Aorta (tissue), 5 donors: ENCODE data around the gene DEFB129. TPM values are rescaled to one million over a fixed set of nuclear protein-coding genes. Genes with fewer than 3 reads are reported as not detected.

Experiments
- ATAC-seq: fragments of 200-7000 bp; cut with Tn5 transposase; one replicate; pipeline ENCODE4 v1.9.1; 2022; ENCODE audit warnings: moderate library complexity; ENCODE audit not compliant: low FRiP score
- DNase-seq, 2 donors: peaks; one replicate each; pipeline ENCODE4 v3.0.0-alpha.2; 2020
- H3K27ac ChIP-seq, 2 donors: one replicate each; pipeline ENCODE4 v1.5.1; 2013; ENCODE audit warnings: low read length in 2 of 2, mild to moderate bottlenecking in 2 of 2, moderate library complexity in 2 of 2, control low read depth in 1 of 2, inconsistent platforms in 1 of 2, low read depth in 1 of 2
- H3K27me3 ChIP-seq, 2 donors: one replicate each; pipeline ENCODE4 v1.6.1; 2013; ENCODE audit warnings: control low read depth in 1 of 2, low read length in 1 of 2, mild to moderate bottlenecking in 1 of 2, moderate library complexity in 1 of 2; ENCODE audit not compliant: insufficient read depth in 2 of 2, control insufficient read depth in 1 of 2
- H3K36me3 ChIP-seq, 2 donors: one replicate each; pipeline ENCODE4 v1.6.1; 2013; ENCODE audit warnings: control low read depth in 1 of 2, low read length in 1 of 2, mild to moderate bottlenecking in 1 of 2; ENCODE audit not compliant: insufficient read depth in 2 of 2, control insufficient read depth in 1 of 2
- H3K4me1 ChIP-seq, 2 donors: one replicate each; pipeline ENCODE4 v1.6.1; 2013; ENCODE audit warnings: low read length in 2 of 2, control low read depth in 1 of 2, mild to moderate bottlenecking in 1 of 2, moderate library complexity in 1 of 2; ENCODE audit not compliant: insufficient read depth in 2 of 2, control insufficient read depth in 1 of 2
- H3K4me3 ChIP-seq, 2 donors: one replicate each; pipeline ENCODE4 v1.5.1; 2013; ENCODE audit warnings: low read length in 2 of 2, control low read depth in 1 of 2, mild to moderate bottlenecking in 1 of 2
- H3K9me3 ChIP-seq: one replicate; pipeline ENCODE4 v1.6.1; 2013; ENCODE audit warnings: mild to moderate bottlenecking, low read length; ENCODE audit not compliant: control insufficient read depth
- WGBS, 2 donors: extraction: QIAGEN DNeasy Blood & Tissue Kit; methylation state at CpG; one replicate each; pipeline ENCODE4 v1.1.7; 2013; 5-methylcytosine and 5-hydroxymethylcytosine counted together
- intact Hi-C, 2 donors: fragments of 100-400 bp; cut with DNase I; formaldehyde crosslinking; loops; one replicate each; pipeline versions ENCODE4 v1.14.2 to v1.15.0; 2022
- polyA plus RNA-seq, 2 donors: library from polyadenylated mRNA; stranded (reverse); fragments of 200-250 nt; gene quantifications; one replicate each; pipeline ENCODE4 v1.2.3, GENCODE V29; 2013
- total RNA-seq, 2 donors: library from RNA; stranded (reverse); fragmentation: NEBNext Ultra II Directional; extraction: Animal tissue kit (Norgen Biotek cat#: 25700); gene quantifications; one replicate each; pipeline ENCODE4 v1.2.1, GENCODE V29; 2021
- donor health status: healthy with polysubstance abuse.
- donor health status: Bipolar disorder and iron deficiency.
- donor health status: DM: no; HTN: no; CAD: no.
- donor health status: DM: no; HTN: no; CAD: no.
- donor health status: DM: yes; HTN: yes; CAD: no.

DEFB129 gene
- total and polyA plus RNA-seq, 4 donors, result not detected

GRCh38 chr20:275791-276190 is 48.7 kb downstream of the DEFB129 start:
- intact Hi-C loops, result no loop called here
- 79 to 85% methylated on average over 7 of the region's 7 CpGs for WGBS, 2 donors
- H3K4me1 ChIP-seq, result no peaks in the 10 kb centered on the region
- DNase-seq (no peak), ATAC-seq (no peak)
- no peak overlapping the region for H3K4me3 ChIP-seq
- H3K9me3 ChIP-seq, result no peaks in the 10 kb centered on the region
- H3K27me3 ChIP-seq, result no peaks in the 10 kb centered on the region
- no peak overlapping the region for H3K27ac ChIP-seq
- peaks cover 0 to 3% of the 10 kb centered on the region in 2 donors for H3K36me3 ChIP-seq

- no peak overlapping the region for H3K4me3 ChIP-seq
- intact Hi-C loops, result no loop called here
- no peak overlapping the region for H3K27ac ChIP-seq
- no peaks in the 10 kb centered on the region for H3K27me3 ChIP-seq
- H3K36me3 ChIP-seq, result peaks cover 0 to 3% of the 10 kb centered on the region in 2 donors
- WGBS, 2 donors, result 95 to 96% methylated on average over 12 of the region's 12 CpGs
- no peaks in the 10 kb centered on the region for H3K4me1 ChIP-seq
- ATAC-seq (no peak), DNase-seq (peak in 1 of 2 donors; percentile 44)
- no peaks in the 10 kb centered on the region for H3K9me3 ChIP-seq
Measured at GRCh38 chr20:276620-277495, 49.8 kb downstream of the DEFB129 start.

DNA sequence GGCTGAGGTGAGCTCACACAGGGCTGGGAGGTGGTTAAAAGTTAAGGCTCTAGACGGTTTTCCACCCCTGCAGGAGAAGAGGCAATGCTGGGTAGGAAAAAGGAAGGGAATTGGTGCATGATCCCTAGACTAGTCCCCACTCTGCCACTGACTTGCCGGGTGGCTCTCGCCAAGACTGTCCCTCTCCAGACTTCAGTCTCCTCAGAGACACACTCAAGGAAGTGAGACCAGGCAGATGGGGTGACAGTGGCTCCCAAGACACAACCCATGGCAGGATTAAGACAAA is 50.4 kb downstream of the DEFB129 start:
- H3K4me3 ChIP-seq, result no peak overlapping the region
- WGBS, 2 donors, result 19 to 20% methylated on average over 3 of the region's 3 CpGs
- no peaks in the 10 kb centered on the region for H3K9me3 ChIP-seq
- ATAC-seq, result no peak
- intact Hi-C loops, result no loop called here
- H3K27ac ChIP-seq, result no peak overlapping the region
- no peaks in the 10 kb centered on the region for H3K27me3 ChIP-seq
- H3K4me1 ChIP-seq, result no peaks in the 10 kb centered on the region
- no peak for DNase-seq
- peaks cover 0 to 3% of the 10 kb centered on the region in 2 donors for H3K36me3 ChIP-seq

DNA sequence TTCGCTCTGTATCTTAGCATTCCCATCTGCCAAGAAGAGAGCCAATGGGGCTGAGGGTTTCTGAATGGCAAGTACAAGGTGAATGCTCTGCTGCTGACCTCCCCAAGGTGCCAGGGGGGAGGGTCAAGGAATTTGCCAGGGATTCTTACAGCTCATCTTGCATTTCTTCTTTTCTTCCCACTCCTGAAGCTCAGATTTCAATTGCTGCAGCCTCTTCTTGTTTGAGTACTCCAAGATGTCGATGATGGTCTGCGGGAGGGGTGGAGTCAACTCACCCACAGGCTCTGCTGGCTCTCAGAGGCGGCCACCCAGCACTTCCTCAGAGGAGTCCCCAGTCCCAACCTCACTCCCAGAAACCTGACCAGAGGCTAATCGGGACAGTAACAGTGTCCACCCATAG is 51.1 kb downstream of the DEFB129 start:
- Histone ChIP-seq H3K36me3 (peaks cover 0 to 3% of the 10 kb centered on the region in 2 donors), H3K4me3 (no peak overlapping the region), H3K4me1 (no peaks in the 10 kb centered on the region), H3K27ac (no peak overlapping the region), H3K27me3 (no peaks in the 10 kb centered on the region), H3K9me3 (no peaks in the 10 kb centered on the region)
- DNase-seq (no peak), ATAC-seq (no peak)
- intact Hi-C loops, result no loop called here
- WGBS, 2 donors, result 86 to 95% methylated on average over 5 of the region's 5 CpGs

DNA sequence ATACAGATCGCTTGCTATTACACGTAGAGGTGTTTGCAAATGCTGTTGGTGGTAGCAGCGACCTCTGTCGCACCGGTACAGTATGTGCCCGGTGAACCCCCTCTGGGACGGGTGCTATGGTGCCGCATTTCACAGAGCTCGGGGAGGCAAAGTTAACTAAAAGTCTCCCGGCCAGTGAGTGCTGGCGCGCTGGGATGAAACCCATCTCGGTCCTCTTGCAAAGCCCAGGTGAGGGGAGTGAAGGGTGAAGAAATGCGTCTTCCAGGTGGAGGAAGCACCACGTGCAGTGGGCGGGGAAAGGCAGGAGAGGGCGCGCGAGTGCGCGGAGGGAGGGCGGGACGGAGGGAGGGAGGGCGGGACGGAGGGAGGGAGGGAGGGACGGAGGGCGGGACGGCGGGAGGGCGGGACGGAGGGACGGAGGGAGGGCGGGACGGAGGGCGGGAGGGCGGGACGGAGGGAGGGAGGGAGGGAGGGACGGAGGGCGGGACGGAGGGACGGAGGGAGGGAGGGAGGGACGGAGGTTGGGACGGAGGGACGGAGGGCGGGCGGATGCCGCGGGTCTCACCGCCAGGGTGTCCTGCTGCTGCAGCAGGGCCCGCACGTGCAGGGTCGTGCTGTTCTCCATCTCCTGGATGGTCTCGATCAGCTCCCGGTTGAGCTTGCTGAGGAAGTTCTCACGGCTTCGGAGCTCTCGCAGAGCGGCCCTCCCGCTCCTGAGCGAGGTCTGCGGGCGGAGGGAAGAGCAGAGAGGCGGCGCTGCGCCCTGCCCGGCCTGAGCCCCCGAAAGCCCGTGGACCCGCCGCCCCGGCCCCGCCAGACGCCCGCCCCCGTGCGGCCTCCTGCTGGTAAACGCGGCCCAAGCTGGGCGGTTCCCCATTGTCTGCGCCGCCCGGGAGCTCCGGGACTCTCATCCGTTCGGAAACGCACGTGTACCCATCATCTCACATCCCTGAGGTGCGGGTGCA is 51.8 kb downstream of the DEFB129 start:
- 52 to 58% methylated on average over 46 to 83 of the region's 88 CpGs for WGBS, 2 donors
- DNase-seq (peak in 1 of 2 donors; percentile 81), ATAC-seq (peak; percentile 73)
- intact Hi-C loops, result no loop called here
- Histone ChIP-seq H3K9me3 (no peaks in the 10 kb centered on the region), H3K27ac (no peak overlapping the region), H3K4me3 (no peak overlapping the region), H3K27me3 (no peaks in the 10 kb centered on the region), H3K36me3 (peaks cover 0 to 3% of the 10 kb centered on the region in 2 donors), H3K4me1 (no peaks in the 10 kb centered on the region)

Other genes with a start within 250 kb of the DEFB129 start
- not detected for gene DEFB125, start 139.6 kb upstream of the DEFB129 start, total RNA-seq
- not detected for gene DEFB125, start 139.6 kb upstream of the DEFB129 start, polyA plus RNA-seq
- gene DEFB126, start 84.7 kb upstream of the DEFB129 start, total RNA-seq, result not detected
- gene DEFB126, start 84.7 kb upstream of the DEFB129 start, polyA plus RNA-seq, result not detected
- not detected for gene DEFB127, start 69.8 kb upstream of the DEFB129 start, total RNA-seq
- gene DEFB127, start 69.8 kb upstream of the DEFB129 start, polyA plus RNA-seq, result not detected
- gene DEFB128, start 37.5 kb upstream of the DEFB129 start, total RNA-seq, result not detected
- not detected for gene DEFB128, start 37.5 kb upstream of the DEFB129 start, polyA plus RNA-seq
- not detected for gene DEFB132, start 30.5 kb downstream of the DEFB129 start, total RNA-seq
- not detected for gene DEFB132, start 30.5 kb downstream of the DEFB129 start, polyA plus RNA-seq
- gene C20orf96, start 63.5 kb downstream of the DEFB129 start, total RNA-seq, result 10 to 100 TPM in 1 of 2 donors, 1 to 10 TPM in 1; 4.6 to 11.1 TPM
- 1 to 10 TPM; 5.3 to 5.6 TPM for gene C20orf96, start 63.5 kb downstream of the DEFB129 start, polyA plus RNA-seq
- gene ZCCHC3, start 70.3 kb downstream of the DEFB129 start, total RNA-seq, result 10 to 100 TPM; 12.9 to 13.7 TPM
- 1 to 10 TPM; 7.7 to 9.3 TPM for gene ZCCHC3, start 70.3 kb downstream of the DEFB129 start, polyA plus RNA-seq
- 10 to 100 TPM in 1 of 2 donors, 1 to 10 TPM in 1; 6.1 to 12.5 TPM for gene SOX12, start 98.3 kb downstream of the DEFB129 start, total RNA-seq
- gene SOX12, start 98.3 kb downstream of the DEFB129 start, polyA plus RNA-seq, result 1 to 10 TPM; 1.5 to 4.2 TPM
- 10 to 100 TPM; 31.0 to 38.0 TPM for gene NRSN2, start 119.9 kb downstream of the DEFB129 start, total RNA-seq
- 10 to 100 TPM; 12.0 to 40.6 TPM for gene NRSN2, start 119.9 kb downstream of the DEFB129 start, polyA plus RNA-seq
- gene TRIB3, start 153.5 kb downstream of the DEFB129 start, total RNA-seq, result 1 to 10 TPM; 2.9 to 3.7 TPM
- gene TRIB3, start 153.5 kb downstream of the DEFB129 start, polyA plus RNA-seq, result 1 to 10 TPM; 2.0 to 3.1 TPM
- gene RBCK1, start 181.0 kb downstream of the DEFB129 start, total RNA-seq, result 10 to 100 TPM; 52.8 to 70.0 TPM
- 100 to 1,000 TPM in 1 of 2 donors, 10 to 100 TPM in 1; 64.1 to 118 TPM for gene RBCK1, start 181.0 kb downstream of the DEFB129 start, polyA plus RNA-seq
- 10 to 100 TPM; 27.2 to 39.1 TPM for gene TBC1D20, start 235.3 kb downstream of the DEFB129 start, total RNA-seq
- gene TBC1D20, start 235.3 kb downstream of the DEFB129 start, polyA plus RNA-seq, result 10 to 100 TPM in 1 of 2 donors, 1 to 10 TPM in 1; 9.5 to 27.2 TPM